ENCODE results near the gene SULF2.

The SULF2 gene

DNA sequence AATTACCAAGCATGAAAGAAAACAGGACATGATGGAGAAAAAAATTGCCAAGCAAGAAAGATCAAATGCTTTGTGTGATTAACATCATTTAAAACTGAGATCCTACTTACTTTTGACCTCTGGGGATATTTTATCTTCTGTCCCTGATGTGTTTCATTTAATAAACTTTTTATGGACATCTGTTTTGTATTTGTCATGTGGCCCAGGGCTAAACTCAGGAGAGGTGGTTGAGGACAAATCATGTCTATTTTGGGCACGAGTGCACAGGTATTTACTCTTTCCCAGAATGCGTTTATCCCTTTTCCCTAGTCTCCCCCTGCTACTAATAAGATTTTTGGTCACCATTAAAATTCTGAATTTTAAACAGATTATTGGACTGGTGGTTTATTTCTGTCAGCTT is 155.4 kb downstream of the SULF2 start:
- no peak overlapping the region for H3K4me3 ChIP-seq (ENCODE audit: control insufficient read depth, low read depth, low read length)
- TF ChIP-seq, protein P1, sequence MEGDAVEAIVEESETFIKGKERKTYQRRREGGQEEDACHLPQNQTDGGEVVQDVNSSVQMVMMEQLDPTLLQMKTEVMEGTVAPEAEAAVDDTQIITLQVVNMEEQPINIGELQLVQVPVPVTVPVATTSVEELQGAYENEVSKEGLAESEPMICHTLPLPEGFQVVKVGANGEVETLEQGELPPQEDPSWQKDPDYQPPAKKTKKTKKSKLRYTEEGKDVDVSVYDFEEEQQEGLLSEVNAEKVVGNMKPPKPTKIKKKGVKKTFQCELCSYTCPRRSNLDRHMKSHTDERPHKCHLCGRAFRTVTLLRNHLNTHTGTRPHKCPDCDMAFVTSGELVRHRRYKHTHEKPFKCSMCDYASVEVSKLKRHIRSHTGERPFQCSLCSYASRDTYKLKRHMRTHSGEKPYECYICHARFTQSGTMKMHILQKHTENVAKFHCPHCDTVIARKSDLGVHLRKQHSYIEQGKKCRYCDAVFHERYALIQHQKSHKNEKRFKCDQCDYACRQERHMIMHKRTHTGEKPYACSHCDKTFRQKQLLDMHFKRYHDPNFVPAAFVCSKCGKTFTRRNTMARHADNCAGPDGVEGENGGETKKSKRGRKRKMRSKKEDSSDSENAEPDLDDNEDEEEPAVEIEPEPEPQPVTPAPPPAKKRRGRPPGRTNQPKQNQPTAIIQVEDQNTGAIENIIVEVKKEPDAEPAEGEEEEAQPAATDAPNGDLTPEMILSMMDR (conservative IDR thresholded peaks at IDR 0.05; ENCODE audit: control insufficient read depth, insufficient read depth, low read depth, low read length), result no peak
- DNase-seq (ENCODE audit: low read depth), result no peak

DNA sequence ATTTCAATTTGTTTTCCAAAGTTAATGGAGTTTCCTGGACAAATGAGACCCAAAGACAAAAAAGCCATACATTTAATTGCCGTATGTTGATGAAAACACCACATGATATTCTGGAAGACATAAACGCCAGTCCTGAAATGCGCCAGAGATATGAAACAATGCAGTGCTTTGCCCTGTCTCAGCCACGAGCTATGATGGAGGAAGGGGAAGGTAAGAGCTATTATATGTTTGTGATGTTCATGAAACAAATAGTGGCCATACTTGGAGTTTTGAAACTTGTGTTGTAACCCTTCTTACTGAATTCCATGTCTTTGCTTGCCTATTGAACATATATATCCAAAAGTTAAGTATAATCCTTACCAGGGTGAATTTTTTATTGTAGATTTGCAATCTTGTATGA is 157.7 kb downstream of the SULF2 start:
- no peak overlapping the region for H3K4me3 ChIP-seq (ENCODE audit: control insufficient read depth, low read depth, low read length)
- TF ChIP-seq, protein P1 (conservative IDR thresholded peaks at IDR 0.05; ENCODE audit: control insufficient read depth, insufficient read depth, low read depth, low read length), result no peak
- no peak for DNase-seq (ENCODE audit: low read depth)

DNA sequence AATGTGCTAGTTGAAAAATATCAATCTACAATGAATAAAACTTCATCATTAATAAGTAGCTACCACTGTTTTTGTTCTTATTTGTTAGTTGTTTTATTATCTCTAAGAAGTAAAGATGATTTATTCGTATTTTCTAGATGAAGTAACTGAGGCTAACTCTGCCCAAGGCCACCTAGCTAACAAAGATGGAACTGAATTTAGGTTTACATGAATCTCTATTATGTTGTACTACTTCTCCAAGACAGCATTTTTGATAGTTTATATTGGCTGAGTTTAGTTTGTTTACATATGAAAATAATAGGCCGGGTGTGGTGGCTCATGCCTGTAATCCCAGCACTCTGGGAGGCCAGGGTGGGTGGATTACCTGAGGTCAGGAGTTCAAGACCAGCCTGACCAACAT is 162.1 kb downstream of the SULF2 start:
- no peak overlapping the region for H3K4me3 ChIP-seq (ENCODE audit: control insufficient read depth, low read depth, low read length)
- no peak for DNase-seq (ENCODE audit: low read depth)
- TF ChIP-seq, protein P1 (conservative IDR thresholded peaks at IDR 0.05; ENCODE audit: control insufficient read depth, insufficient read depth, low read depth, low read length), result no peak

DNA sequence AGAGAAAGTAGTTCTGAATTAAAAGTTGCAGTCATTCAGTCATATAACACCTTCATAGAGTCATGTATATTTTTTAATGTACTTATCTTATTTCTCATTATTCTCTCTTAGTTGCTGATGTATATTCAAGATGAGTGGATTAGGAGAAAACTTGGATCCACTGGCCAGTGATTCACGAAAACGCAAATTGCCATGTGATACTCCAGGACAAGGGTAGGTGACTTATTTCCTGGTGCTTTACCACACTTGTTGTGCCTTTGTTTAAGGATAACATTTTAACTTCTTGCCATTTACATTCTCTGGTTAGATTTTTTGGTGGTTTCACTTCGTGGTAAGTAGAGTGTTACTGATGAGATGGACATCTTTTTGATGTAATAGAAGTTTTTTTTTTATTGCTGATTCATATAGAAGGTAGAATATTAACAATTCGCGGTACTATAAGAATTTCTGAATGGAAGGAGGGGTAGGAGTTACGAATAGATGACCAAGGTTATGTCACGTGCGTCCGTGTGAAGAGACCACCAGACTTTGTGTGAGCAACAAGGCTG is 163.1 kb downstream of the SULF2 start:
- TF ChIP-seq, protein P1 (conservative IDR thresholded peaks at IDR 0.05; ENCODE audit: control insufficient read depth, insufficient read depth, low read depth, low read length), result no peak
- no peak for DNase-seq (ENCODE audit: low read depth)
- H3K4me3 ChIP-seq (ENCODE audit: control insufficient read depth, low read depth, low read length), result no peak overlapping the region

DNA sequence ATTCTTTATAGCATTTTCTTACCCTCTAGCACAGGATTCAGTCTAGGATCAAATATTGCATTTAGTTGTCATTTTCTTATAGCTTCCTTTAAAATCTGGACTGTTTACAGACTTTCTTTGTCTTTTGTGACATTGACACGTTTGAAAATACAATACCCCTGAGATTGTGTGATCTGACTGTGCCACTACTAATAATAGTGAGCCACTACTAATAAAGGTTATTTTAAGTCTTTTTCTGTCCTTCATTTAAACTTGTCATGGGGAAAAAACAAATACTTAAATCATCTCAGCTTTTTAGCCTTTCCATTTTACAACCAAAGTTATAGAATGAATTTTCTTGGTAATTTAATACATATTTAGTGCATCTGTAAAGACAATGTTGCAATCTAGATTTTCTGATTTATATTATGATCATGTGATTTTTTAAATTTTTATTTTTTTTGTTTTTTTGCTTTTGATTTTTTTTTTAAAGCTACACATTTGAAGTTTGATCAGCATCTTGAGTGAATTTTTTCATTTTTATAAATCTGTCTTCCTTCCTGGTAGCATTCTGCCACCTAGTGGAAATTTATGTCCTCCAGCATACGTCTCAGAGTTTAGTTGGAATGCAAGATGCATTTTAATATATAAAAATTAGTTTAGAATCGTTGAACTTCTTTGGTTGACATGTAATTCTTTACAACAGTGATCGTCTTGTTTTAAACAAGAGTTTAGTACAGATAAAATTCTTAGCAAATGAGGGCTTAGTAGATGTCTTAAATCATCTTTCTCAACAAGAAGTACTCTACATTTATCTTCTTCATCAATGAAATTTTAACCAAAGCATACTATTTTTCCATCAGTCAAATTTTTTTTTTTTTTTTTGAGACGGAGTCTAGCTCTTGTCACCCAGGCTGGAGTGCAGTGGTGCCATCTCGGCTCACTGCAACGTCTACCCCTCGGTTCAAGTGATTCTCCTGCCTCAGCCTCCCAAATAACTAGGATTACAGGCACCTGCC is 164.2 kb downstream of the SULF2 start:
- H3K4me3 ChIP-seq (ENCODE audit: control insufficient read depth, low read depth, low read length), result no peak overlapping the region
- DNase-seq (ENCODE audit: low read depth), result peak; percentile 77
- TF ChIP-seq, protein P1 (conservative IDR thresholded peaks at IDR 0.05; ENCODE audit: control insufficient read depth, insufficient read depth, low read depth, low read length), result peak; percentile 87

DNA sequence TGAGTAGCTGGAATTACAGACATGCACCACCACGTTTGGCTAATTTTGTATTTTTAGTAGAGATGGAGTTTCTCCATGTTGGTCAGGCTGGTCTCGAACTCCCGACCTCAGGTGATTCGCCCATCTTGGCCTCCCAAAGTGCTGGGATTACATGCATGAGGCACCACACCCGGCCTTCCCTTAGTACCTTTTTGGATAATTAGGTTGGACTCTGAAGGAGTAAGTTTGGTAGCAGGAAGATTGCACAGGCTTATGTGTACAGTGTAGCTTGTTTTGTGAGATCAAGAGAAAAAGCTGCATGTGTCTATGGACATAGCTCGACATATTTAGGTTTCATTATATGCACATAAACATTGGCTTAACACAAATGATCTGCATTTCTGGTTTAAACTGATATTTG is 166.8 kb downstream of the SULF2 start:
- no peak overlapping the region for H3K4me3 ChIP-seq (ENCODE audit: control insufficient read depth, low read depth, low read length)
- TF ChIP-seq, protein P1 (conservative IDR thresholded peaks at IDR 0.05; ENCODE audit: control insufficient read depth, insufficient read depth, low read depth, low read length), result no peak
- DNase-seq (ENCODE audit: low read depth), result no peak
